ENCODE measurements around the gene HADH. TPM values are rescaled to one million over a fixed set of nuclear protein-coding genes. Genes with fewer than 3 reads are reported as not detected.

Gene HADH
- total and polyA plus RNA-seq, 11 donors, result 60.6 to 382 (median 199) TPM

DNA sequence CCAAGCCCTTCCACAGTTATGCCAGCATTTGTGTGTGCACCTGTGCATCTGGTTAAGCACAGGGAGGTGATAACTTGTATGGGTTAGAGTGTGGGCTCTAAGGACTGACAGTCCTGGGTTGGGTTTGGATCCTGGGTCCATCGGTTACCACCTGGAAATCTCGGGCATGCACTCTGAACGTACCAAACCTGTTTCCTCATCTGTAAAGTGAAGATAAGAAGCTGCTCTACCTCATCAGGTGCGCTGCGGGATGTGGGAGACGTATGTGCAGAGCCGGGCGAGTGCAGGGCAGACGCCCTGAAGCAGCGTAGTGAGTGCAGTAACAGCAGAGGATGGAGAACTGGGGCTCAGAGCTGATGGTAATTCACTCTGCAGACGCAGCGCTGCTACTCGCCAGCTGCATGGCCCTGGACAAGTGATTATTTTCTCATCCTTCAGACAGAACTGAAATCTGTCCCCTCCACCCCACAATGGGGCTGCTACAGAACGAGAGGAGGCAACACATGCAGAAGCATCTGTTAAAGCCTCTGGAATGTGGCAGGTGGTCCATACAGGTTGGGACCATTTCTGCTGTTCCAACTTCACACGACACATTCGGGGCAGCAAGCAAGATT is 64.4 kb downstream of the HADH start:
- Histone ChIP-seq H3K27ac (no peak overlapping the region), H3K9me3 (no peaks in the 10 kb centered on the region), H3K4me1 (peaks cover 0 to 8% (median 0%) of the 10 kb centered on the region in 12 donors), H3K27me3 (no peaks in the 10 kb centered on the region), H3K4me3 (no peak overlapping the region), H3K36me3 (no peaks in the 10 kb centered on the region)
- ATAC-seq (peak in 1 of 4 donors; percentile 29), DNase-seq (no peak)
- intact Hi-C loops (cut with DNase I), result loop anchor here in 1 of 10 donors (10.0 kb wide), 1 partner anchor 521 kb away; no protein-coding TSS in a partner anchor
- TF ChIP-seq POLR2A (IDR thresholded peaks at IDR 0.05), result no peak
- TF ChIP-seq, protein P1, sequence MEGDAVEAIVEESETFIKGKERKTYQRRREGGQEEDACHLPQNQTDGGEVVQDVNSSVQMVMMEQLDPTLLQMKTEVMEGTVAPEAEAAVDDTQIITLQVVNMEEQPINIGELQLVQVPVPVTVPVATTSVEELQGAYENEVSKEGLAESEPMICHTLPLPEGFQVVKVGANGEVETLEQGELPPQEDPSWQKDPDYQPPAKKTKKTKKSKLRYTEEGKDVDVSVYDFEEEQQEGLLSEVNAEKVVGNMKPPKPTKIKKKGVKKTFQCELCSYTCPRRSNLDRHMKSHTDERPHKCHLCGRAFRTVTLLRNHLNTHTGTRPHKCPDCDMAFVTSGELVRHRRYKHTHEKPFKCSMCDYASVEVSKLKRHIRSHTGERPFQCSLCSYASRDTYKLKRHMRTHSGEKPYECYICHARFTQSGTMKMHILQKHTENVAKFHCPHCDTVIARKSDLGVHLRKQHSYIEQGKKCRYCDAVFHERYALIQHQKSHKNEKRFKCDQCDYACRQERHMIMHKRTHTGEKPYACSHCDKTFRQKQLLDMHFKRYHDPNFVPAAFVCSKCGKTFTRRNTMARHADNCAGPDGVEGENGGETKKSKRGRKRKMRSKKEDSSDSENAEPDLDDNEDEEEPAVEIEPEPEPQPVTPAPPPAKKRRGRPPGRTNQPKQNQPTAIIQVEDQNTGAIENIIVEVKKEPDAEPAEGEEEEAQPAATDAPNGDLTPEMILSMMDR (IDR thresholded peaks at IDR 0.05), result no peak
- 89 to 95% (median 94%) methylated on average over 16 of the region's 16 CpGs for WGBS, 4 donors

GRCh38 chr4:108055787-108056186 is 66.1 kb downstream of the HADH start:
- intact Hi-C loops (cut with DNase I), result loop anchor here in 1 of 10 donors (10.0 kb wide), 1 partner anchor 519 kb away; no protein-coding TSS in a partner anchor
- no peaks in the 10 kb centered on the region for H3K27me3 ChIP-seq
- no peak overlapping the region for H3K27ac ChIP-seq
- no peak overlapping the region for H3K4me3 ChIP-seq
- no peaks in the 10 kb centered on the region for H3K9me3 ChIP-seq
- DNase-seq, result no peak
- H3K36me3 ChIP-seq, result no peaks in the 10 kb centered on the region
- ATAC-seq, result no peak
- TF ChIP-seq, protein P1 (IDR thresholded peaks at IDR 0.05), result no peak
- TF ChIP-seq POLR2A (IDR thresholded peaks at IDR 0.05), result no peak
- no peaks in the 10 kb centered on the region for H3K4me1 ChIP-seq
- WGBS, 4 donors, result 87 to 93% (median 90%) methylated on average over 3 of the region's 3 CpGs

- Histone ChIP-seq H3K27me3 (no peaks in the 10 kb centered on the region), H3K9me3 (no peaks in the 10 kb centered on the region), H3K4me3 (no peak overlapping the region), H3K27ac (no peak overlapping the region), H3K36me3 (no peaks in the 10 kb centered on the region), H3K4me1 (no peaks in the 10 kb centered on the region)
- WGBS, 4 donors, result 78 to 79% (median 78%) methylated on average over 6 of the region's 6 CpGs
- no peak for DNase-seq
- TF ChIP-seq, protein P1 (IDR thresholded peaks at IDR 0.05), result no peak
- TF ChIP-seq POLR2A (IDR thresholded peaks at IDR 0.05), result no peak
- intact Hi-C loops (cut with DNase I), result loop anchor here in 1 of 10 donors (10.0 kb wide), 1 partner anchor 518 kb away; no protein-coding TSS in a partner anchor
- no peak for ATAC-seq
These were observed 66.7 kb downstream of the HADH start for GRCh38 chr4:108056418-108056817.

- WGBS, 4 donors, result 73 to 81% (median 76%) methylated on average over 11 of the region's 11 CpGs
- H3K9me3 ChIP-seq, result no peaks in the 10 kb centered on the region
- H3K36me3 ChIP-seq, result no peaks in the 10 kb centered on the region
- H3K4me1 ChIP-seq, result no peaks in the 10 kb centered on the region
- intact Hi-C loops (cut with DNase I), result loop anchor here in 1 of 10 donors (10.0 kb wide), 1 partner anchor 516 kb away; no protein-coding TSS in a partner anchor
- H3K27me3 ChIP-seq, result peaks cover 0 to 9% (median 0%) of the 10 kb centered on the region in 9 donors
- no peak overlapping the region for H3K27ac ChIP-seq
- ATAC-seq, result no peak
- H3K4me3 ChIP-seq, result no peak overlapping the region
- no peak for TF ChIP-seq POLR2A (IDR thresholded peaks at IDR 0.05)
- DNase-seq, result no peak
These were observed 69.2 kb downstream of the HADH start for GRCh38 chr4:108058685-108059440.

All from heart left ventricle (tissue), 16 donors.